DMS153 treated with DMSO at 0.1 percent for 48 hours (cell line): ENCODE data around the gene PHC1.
A peak's percentile ranks its signal among the peaks of the same experiment; 100 is the strongest.
"Not testable (repeated sequence)": the region's sequence is repeated elsewhere in the genome, so short reads cannot be mapped to it uniquely, and the experiment has no call there.

Experiments
- DNase-seq: peaks from one replicate; lab custom pipeline; 2025; ENCODE audit not compliant: unreplicated experiment; lab: John Stamatoyannopoulos, UW

The PHC1 gene

GRCh38 chr12:8914033-8914715 lies at the start of gene PHC1:
Gene PHC1, plus strand, starts transcription at chr12:8914509. Its CDS starts 3,169 bp downstream, at chr12:8917678.
- peak; percentile 72 for DNase-seq

- DNase-seq: no peak
Measured at GRCh38 chr12:8866429-8866828, 47.9 kb upstream of the PHC1 start.

GRCh38 chr12:8867009-8867408 lies 47.3 kb upstream of the PHC1 start:
- DNase-seq: no peak

GRCh38 chr12:8867786-8868185 lies 46.5 kb upstream of the PHC1 start:
- DNase-seq: no peak

- no peak for DNase-seq
Measured at GRCh38 chr12:8870586-8870985, 43.7 kb upstream of the PHC1 start.

- DNase-seq: no peak
Measured at GRCh38 chr12:8871068-8871467, 43.2 kb upstream of the PHC1 start.

GRCh38 chr12:8876887-8877286 lies 37.4 kb upstream of the PHC1 start:
- DNase-seq: no peak

- no peak for DNase-seq
Measured at GRCh38 chr12:8886502-8887284, 27.6 kb upstream of the PHC1 start.

GRCh38 chr12:8887285-8887715 lies 27.0 kb upstream of the PHC1 start:
- no peak for DNase-seq

GRCh38 chr12:8890313-8891085 lies 23.8 kb upstream of the PHC1 start:
- DNase-seq: peak; percentile 20

GRCh38 chr12:8891976-8892375 lies 22.3 kb upstream of the PHC1 start:
- DNase-seq: no peak

- DNase-seq: no peak
Measured at GRCh38 chr12:8894378-8894777, 19.9 kb upstream of the PHC1 start.

GRCh38 chr12:8894986-8895385 lies 19.3 kb upstream of the PHC1 start:
- DNase-seq: no peak

GRCh38 chr12:8897081-8897480 lies 17.2 kb upstream of the PHC1 start:
- DNase-seq: no peak

- DNase-seq: no peak
Measured at GRCh38 chr12:8899830-8900229, 14.5 kb upstream of the PHC1 start.

GRCh38 chr12:8902703-8903102 lies 11.6 kb upstream of the PHC1 start:
- DNase-seq: not testable (repeated sequence)

- DNase-seq: no peak
Measured at GRCh38 chr12:8903646-8904045, 10.7 kb upstream of the PHC1 start.

GRCh38 chr12:8904665-8905064 lies 9.6 kb upstream of the PHC1 start:
- no peak for DNase-seq

GRCh38 chr12:8905546-8905945 lies 8.8 kb upstream of the PHC1 start:
- no peak for DNase-seq

- no peak for DNase-seq
Measured at GRCh38 chr12:8906266-8907180, 7.8 kb upstream of the PHC1 start.

- DNase-seq: no peak
Measured at GRCh38 chr12:8907513-8907912, 6.8 kb upstream of the PHC1 start.
